ENCODE data around the gene NRAP.

NRAP gene

DNA sequence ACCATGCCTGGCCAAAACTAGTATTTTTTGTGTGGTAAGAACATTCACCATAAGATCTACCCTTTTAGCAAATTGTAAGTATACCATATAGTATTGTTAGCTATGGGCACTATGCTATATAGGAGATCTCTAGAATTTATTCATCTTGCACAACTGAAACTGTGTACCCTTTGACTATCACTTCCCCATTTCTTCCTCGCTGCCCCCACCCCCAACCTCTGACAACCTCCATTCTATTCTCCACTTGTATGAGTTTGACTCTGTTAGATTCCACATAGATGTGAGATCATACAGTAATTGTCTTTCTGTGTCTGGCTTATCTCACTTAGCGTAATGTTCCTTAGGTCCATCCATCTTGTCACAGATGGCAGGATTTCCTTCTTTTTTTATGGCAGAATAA lies 19.5 kb upstream of the NRAP start:
- TF ChIP-seq, protein P1, sequence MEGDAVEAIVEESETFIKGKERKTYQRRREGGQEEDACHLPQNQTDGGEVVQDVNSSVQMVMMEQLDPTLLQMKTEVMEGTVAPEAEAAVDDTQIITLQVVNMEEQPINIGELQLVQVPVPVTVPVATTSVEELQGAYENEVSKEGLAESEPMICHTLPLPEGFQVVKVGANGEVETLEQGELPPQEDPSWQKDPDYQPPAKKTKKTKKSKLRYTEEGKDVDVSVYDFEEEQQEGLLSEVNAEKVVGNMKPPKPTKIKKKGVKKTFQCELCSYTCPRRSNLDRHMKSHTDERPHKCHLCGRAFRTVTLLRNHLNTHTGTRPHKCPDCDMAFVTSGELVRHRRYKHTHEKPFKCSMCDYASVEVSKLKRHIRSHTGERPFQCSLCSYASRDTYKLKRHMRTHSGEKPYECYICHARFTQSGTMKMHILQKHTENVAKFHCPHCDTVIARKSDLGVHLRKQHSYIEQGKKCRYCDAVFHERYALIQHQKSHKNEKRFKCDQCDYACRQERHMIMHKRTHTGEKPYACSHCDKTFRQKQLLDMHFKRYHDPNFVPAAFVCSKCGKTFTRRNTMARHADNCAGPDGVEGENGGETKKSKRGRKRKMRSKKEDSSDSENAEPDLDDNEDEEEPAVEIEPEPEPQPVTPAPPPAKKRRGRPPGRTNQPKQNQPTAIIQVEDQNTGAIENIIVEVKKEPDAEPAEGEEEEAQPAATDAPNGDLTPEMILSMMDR (IDR thresholded peaks at IDR 0.05; ENCODE audit: low read depth, low read length) = no peak
- no peak overlapping the region for H3K4me3 ChIP-seq (ENCODE audit: low read depth, low read length)

DNA sequence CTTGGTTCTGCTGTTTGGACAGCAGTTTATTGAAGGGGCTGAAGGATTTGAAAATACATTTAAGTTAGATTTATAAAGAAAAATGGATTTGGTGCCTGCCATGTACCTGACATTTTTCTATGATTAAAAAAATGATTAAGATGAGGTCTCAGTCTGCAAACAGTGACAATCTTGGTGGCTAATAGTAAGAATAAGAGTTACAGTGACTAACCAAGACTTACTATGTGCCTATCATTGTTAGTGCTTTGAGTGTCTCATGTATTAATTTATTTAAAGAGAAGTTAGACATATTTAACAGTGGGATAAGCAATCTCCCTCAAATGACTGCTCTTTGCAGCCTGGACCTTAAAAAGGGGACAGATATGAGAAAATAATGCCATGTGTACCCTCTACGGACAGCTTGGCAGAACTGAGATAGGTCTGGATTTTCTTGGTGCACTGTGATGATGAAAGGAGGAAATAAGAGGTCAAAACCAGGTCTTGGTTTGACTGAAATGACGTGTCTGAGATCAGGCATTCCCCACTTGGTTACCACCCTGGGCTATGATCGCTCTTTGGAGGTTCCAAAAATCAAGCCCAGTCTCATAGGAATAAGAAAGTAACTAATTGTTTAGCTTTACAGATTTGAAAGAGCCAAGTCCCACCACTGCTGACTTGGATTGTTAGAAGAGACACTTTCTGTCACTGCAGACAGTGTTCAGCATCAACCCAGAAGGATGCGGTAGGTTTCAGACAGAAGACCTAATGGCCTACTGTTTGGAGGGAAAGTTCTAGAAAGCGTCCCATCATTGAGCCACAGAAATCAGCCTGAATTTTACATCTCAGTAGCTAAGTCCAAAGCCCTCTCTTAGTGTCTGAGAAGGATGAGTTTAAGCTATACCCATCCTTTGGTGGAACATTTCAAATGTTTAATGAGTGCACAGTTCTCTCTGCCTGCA lies 18.0 kb upstream of the NRAP start:
- TF ChIP-seq, protein P1 (IDR thresholded peaks at IDR 0.05; ENCODE audit: low read depth, low read length) = no peak
- H3K4me3 ChIP-seq (ENCODE audit: low read depth, low read length) = no peak overlapping the region

DNA sequence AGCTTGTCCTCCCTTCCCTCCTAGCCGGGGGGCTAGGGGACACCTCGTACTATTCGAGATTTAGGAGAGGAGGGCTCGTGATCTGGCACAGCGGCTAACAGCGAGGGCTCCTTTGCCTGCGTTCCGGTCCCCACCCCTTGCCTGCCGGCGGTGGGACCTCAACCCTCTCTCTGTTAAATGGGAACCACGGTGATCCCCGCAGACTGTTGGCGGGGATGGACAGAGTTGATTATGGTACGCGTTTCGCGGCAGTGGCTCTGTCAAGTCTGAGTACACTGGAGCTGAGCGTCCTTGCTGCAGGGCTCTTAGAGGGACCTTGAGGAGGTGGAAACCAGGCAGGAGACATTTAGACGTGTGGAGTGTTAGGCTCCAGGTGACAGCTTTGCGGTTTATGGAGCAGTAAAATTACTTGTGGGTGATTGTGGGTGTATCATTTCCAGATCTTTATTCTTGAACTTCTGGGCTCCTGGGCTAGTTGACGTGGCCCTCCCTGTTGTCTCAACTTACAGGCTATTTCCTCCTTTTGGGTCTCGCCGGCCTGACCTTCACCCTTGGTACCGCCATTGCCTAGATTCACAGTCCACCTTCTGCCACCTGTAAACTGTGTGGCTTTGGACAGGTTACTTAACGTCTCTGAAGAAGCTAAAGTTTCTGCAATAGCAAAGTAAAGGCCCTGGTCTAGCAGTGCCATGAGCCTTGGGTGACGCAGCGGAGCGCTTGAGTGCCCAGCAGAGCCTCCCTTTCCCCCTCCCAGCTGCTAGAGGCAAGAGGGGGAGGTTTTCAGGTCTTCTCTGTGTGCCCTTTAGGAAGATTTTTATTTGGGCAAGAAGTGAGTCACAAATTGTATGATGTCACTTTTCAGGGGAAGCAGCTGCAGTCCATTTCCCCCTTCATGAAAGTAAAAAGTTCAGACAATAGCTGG lies 16.6 kb upstream of the NRAP start:
- TF ChIP-seq, protein P1 (IDR thresholded peaks at IDR 0.05; ENCODE audit: low read depth, low read length) = no peak
- H3K4me3 ChIP-seq (ENCODE audit: low read depth, low read length) = peak overlapping the region; percentile 96

DNA sequence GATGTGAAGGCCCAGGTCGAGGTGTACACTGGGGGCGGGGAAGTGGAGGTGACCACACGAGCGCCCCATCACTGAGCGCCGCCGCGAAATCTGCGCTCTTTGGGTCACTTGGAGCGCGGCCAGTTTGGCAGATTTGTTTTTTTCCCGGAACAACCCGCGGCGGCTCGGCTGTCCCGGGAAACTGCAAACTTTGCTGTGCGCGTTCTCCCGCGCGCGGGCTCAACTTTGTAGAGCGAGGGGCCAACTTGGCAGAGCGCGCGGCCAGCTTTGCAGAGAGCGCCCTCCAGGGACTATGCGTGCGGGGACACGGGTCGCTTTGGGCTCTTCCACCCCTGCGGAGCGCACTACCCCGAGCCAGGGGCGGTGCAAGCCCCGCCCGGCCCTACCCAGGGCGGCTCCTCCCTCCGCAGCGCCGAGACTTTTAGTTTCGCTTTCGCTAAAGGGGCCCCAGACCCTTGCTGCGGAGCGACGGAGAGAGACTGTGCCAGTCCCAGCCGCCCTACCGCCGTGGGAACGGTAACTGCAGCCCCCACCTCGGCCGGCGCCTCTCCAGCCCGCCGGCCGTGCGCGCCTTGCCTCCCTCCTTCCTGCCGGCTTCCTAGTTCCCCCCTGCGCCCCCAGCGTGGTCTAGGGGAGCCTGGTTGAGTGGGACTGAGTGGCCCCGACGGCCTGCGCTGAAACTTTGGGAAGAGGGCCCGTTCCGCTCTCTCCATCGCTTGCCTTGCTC lies 15.8 kb upstream of the NRAP start, which contains the start of gene CASP7:
Gene CASP7 (plus strand): TSS at position 450 of the 727 bp plus-strand sequence. CDS start 17,582 bp downstream, outside the sequence.
- TF ChIP-seq, protein P1 (IDR thresholded peaks at IDR 0.05; ENCODE audit: low read depth, low read length) = no peak
- H3K4me3 ChIP-seq (ENCODE audit: low read depth, low read length) = peak within 1 kb of the TSS; percentile 96

DNA sequence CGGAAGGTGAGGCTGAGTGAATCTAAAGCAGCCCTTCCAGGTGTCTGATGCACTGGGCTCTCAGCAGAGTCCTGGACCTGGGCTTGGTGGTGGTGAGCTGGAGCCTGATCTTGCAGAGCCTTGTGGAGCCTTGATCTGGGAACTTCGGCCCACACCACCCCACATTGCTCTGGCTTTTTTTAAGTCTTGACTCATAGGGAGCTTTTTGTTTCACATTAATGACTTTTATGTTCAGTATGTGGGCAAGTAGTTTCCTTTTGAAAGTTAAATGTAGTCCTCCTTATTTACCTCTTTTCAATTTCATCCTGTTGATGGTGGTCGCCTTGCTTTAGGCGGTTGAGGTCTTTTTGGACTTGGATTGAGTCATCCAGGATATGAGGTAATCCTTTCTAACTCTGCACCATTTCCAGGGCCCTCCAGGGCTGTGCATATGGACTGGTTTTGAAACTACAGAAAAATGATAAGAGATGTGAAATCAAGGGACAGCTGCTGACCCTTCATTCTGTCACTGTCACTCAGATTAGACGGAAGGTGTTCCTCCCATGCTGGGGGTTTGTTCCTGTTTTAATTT lies 2.9 kb upstream of the NRAP start:
- H3K4me3 ChIP-seq (ENCODE audit: low read depth, low read length) = no peak overlapping the region
- TF ChIP-seq, protein P1 (IDR thresholded peaks at IDR 0.05; ENCODE audit: low read depth, low read length) = no peak

DNA sequence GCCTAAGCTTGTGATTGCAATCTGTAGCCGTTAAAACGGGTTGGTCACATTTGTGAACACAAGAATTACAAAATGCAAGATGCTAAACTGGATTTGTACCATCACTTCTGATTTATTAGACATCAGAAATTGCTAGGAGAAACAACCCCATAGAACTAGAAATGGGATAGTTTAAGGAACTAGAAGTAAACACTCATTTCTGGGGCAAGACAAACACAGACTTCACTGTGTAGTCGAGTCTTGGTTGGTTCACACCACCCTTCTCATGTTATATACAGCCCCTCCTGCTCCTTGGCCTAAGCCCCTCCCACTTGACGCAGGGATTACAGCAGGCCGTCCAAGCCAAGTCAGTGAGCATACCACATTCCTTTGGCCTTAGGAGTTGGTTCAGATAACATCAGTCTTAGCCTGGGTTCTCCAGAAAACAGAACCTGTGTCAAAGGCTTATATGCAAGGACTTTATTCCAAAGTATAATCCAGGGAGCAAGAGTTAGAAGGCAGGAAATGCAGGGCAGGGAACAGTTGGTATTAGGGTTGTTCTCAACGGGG lies 2.0 kb upstream of the NRAP start:
- TF ChIP-seq, protein P1 (IDR thresholded peaks at IDR 0.05; ENCODE audit: low read depth, low read length) = no peak

More for the DNA sequence above, 2.0 kb upstream of the NRAP start:
- H3K4me3 ChIP-seq (ENCODE audit: low read depth, low read length) = no peak overlapping the region

All from WI38 (cell line).